RWPE1 (cell line): ENCODE data around the gene SMIM13.
A peak's percentile ranks its signal among the peaks of the same experiment; 100 is the strongest.

Experiments
- CTCF ChIA-PET: fragments of 350-600 bp; sonication (Branson Sonifier 250); formaldehyde crosslinking; extraction: SDS; loops from one replicate; lab custom pipeline; 2021; lab: Yijun Ruan, JAX
- POLR2A ChIA-PET: fragments of 400-600 bp; formaldehyde crosslinking; extraction: SDS; loops from one replicate; lab custom pipeline; 2020; ENCODE audit warnings: antibody characterized with exemption; ENCODE audit not compliant: low non-redundant PET; lab: Yijun Ruan, JAX
- DNase-seq: peaks from one replicate; pipeline ENCODE4 v3.0.0; 2012; ENCODE audit warnings: low spot score
- H3K27ac ChIP-seq: fragments of 450-650 bp; 2 replicates; pipeline ENCODE4 v1.5.1; 2017
- TF ChIP-seq, protein P1 (sequence below): fragments of 450-650 bp; conservative IDR thresholded peaks from 2 replicates; pipeline ENCODE4 v1.5.1; 2017; ENCODE audit warnings: low read depth, mild to moderate bottlenecking

Gene SMIM13

DNA sequence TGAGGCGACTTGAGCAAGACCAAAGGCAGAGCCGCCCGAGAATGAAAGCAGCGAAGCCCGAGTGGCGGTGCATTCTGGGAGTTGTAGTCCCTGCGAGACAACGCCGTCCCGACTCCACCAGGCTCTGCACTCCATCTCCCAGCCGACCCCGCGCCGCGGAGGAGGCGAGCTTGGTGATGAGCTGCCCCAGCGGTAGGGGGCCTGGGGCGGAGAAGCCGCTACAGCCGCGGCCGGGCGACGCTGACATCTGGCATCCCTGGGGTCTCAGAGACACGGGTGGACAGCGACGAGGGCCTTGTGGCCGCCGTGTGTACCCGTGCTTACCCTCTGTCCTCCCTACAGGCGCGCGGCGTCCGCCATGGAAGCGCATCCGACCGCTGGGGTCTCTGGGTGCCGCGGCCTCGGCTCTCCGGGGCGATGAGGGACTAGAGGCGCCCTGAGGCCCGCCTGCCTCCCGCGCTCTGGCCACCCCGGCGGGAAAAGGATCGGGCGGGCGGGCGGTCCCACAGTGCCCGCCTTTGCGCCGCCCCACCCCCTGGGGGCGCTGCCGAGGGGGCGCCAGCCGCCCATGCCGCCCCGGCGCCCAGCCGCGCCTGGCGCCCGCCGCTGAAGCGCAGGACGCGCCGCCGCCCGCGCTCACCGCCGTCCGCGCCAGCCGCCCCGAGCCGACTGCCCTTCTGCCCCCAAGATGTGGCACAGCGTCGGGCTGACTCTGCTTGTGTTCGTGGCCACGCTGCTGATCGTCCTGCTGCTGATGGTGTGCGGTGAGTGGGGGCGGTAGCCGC is at the start of gene SMIM13:
SMIM13 (plus strand) TSS at position 209 of the 785 bp plus-strand sequence; CDS start at position 689, 480 bp downstream.
- ChIA-PET POLR2A (no interaction called here), CTCF (interaction anchor here (0.6 to 0.7 kb wide), 3 partner anchors 30 to 400 kb away, joined by 3 to 4 read pairs (median 3); no protein-coding TSS in a partner anchor)
- TF ChIP-seq, protein P1, sequence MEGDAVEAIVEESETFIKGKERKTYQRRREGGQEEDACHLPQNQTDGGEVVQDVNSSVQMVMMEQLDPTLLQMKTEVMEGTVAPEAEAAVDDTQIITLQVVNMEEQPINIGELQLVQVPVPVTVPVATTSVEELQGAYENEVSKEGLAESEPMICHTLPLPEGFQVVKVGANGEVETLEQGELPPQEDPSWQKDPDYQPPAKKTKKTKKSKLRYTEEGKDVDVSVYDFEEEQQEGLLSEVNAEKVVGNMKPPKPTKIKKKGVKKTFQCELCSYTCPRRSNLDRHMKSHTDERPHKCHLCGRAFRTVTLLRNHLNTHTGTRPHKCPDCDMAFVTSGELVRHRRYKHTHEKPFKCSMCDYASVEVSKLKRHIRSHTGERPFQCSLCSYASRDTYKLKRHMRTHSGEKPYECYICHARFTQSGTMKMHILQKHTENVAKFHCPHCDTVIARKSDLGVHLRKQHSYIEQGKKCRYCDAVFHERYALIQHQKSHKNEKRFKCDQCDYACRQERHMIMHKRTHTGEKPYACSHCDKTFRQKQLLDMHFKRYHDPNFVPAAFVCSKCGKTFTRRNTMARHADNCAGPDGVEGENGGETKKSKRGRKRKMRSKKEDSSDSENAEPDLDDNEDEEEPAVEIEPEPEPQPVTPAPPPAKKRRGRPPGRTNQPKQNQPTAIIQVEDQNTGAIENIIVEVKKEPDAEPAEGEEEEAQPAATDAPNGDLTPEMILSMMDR, result peak; percentile 82
- peak; percentile 96 for DNase-seq
- H3K27ac ChIP-seq, result peak within 1 kb of the TSS; percentile 87

DNA sequence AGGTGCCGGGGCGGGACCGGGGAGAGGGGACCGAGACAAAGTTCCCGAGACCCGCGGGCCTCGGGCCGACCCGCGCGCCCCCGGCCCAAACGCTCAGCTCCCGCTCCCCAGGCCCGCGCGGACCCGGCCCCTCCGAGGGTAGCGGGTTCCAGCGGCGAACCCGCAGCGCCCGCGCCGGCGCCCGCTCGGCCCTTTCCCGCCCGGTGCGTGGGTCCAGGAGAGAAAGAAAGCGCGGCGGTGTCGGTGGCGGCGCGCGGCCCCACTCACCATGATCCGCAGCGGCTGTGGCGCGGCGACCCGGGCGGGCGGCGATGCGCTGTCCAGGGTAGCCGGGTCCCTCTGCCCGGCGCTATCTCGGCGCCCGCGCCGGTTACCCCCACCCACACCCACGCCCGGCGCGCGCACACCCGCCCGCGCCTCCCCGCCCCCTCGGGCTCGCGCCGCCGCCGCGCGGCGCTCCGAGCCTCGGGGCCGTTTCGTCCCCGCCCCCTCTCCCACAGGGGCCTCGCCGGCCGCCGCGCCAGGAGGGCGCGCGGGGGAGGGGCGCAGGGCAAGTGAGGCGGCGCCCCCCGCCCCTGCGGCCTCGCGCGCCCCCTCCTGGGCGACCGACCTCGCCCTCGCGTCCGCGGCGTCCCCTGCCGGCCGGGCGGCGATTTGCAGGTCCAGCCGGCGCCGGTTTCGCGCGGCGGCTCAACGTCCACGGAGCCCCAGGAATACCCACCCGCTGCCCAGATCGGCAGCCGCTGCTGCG is 49.5 kb upstream of the SMIM13 start, which contains the start of gene ELOVL2:
ELOVL2 (minus strand) TSS at position 345 of the 751 bp plus-strand sequence; CDS start at position 270, 75 bp downstream.
- CTCF ChIA-PET, result no interaction called here
- POLR2A ChIA-PET, result no interaction called here
- DNase-seq, result peak; percentile 44

DNA sequence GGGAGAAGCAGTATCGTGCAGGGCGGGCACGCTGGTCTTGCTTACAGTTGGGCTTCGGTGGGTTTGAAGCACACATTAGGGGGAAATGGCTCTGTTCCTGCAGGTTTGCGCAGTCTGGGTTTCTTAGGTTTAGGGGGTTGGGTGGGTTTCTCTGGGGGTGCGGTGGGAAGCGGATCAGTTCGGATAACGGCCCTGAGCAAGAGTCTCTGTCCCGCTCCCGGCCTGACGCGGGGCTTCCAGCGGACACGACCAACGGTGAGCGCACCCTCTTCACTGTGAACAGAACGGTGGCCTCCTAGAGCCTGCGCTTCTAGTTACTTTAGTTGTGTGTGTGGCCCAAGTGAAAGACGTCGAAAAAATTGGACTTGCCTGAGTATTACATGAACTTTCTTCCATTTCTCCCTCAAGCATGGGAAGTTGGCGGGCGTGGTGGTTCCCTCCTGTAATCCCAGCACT is 48.9 kb upstream of the SMIM13 start:
- TF ChIP-seq, protein P1, result no peak; the same call in 1 of the 2 replicates
- no peak overlapping the region for H3K27ac ChIP-seq
- POLR2A ChIA-PET, result no interaction called here
- CTCF ChIA-PET, result no interaction called here
- DNase-seq, result no peak

More for the DNA sequence above, 49.5 kb upstream of the SMIM13 start, which contains the start of gene ELOVL2:
- H3K27ac ChIP-seq, result no peak within 1 kb of the TSS
- TF ChIP-seq, protein P1, result peak; percentile 59

DNA sequence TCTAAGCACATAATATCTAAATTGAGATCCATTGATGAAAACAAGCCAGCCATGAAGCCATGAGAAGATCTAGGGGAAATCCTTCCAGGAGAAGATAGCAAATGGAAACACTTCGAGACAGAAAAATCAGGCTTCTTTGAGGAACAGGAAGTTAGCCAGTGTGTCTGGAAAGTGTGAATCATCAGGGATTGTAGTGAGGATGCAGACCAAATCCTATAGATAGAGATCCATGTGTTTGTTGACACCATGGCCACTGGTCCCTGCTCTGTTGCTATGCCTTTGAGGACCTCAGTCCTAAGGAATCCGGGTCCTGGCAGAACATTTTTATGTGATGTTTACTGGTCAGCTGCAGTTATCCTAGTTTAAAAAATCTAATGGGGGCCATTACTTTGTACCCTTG is 42.9 kb upstream of the SMIM13 start:
- ChIA-PET POLR2A (no interaction called here), CTCF (no interaction called here)
- H3K27ac ChIP-seq, result no peak overlapping the region
- TF ChIP-seq, protein P1, result no peak
- DNase-seq, result no peak

DNA sequence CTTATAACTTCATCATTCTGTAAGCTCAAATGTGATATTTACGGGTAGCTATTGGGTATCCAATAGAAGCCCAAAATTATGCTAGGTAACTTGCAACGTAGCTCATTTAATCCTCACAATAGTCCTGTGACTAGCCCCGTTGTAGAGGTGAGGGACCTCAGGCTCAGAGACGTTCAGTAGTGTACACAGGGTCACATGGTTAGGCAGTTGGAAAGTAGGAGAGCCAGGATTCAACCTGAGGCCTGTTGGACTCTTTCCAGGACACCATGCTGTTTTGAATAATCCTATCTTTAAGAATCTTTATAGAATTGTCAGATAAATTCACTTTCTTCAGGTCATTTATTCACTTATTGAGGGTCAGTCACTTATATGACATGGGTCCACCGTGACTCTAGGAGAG is 40.3 kb upstream of the SMIM13 start:
- no peak overlapping the region for H3K27ac ChIP-seq
- CTCF ChIA-PET, result interaction anchor here (1.0 kb wide), 1 partner anchor 15 kb away, joined by 6 read pairs; no protein-coding TSS in a partner anchor
- DNase-seq, result no peak
- TF ChIP-seq, protein P1, result no peak
- POLR2A ChIA-PET, result no interaction called here

DNA sequence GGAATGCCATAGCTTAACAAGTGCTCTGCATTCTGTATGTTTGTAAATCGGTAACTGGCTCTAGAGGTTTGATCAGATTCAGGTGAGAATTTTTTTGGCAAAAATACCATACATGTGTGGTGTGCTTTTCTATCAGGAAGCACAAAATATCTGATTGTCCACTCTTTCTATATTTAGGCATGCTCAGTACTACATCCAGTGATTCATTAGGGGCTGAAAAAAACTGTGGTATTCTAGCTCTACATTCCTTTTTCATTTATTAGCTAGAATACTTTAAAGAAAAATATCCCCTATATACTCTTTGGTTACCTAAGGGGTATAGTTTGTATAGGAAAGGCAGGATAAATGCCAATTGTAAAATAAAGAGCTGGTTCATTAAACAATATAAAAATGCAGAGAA is 38.9 kb upstream of the SMIM13 start:
- POLR2A ChIA-PET, result interaction anchor here (0.5 kb wide), 1 partner anchor 336 kb away, joined by 6 read pairs; no protein-coding TSS in a partner anchor
- no peak for DNase-seq
- TF ChIP-seq, protein P1, result no peak
- H3K27ac ChIP-seq, result no peak overlapping the region
- CTCF ChIA-PET, result interaction anchor here (1.1 kb wide), 1 partner anchor 28 kb away, joined by 4 read pairs; no protein-coding TSS in a partner anchor
